ENCODE measurements around the gene HNRNPF. TPM values are rescaled to one million over a fixed set of nuclear protein-coding genes. Genes with fewer than 3 reads are reported as not detected.

HNRNPF gene
- total RNA-seq, 6 donors from 2014 or later = 80.7 to 225 (median 177) TPM

DNA sequence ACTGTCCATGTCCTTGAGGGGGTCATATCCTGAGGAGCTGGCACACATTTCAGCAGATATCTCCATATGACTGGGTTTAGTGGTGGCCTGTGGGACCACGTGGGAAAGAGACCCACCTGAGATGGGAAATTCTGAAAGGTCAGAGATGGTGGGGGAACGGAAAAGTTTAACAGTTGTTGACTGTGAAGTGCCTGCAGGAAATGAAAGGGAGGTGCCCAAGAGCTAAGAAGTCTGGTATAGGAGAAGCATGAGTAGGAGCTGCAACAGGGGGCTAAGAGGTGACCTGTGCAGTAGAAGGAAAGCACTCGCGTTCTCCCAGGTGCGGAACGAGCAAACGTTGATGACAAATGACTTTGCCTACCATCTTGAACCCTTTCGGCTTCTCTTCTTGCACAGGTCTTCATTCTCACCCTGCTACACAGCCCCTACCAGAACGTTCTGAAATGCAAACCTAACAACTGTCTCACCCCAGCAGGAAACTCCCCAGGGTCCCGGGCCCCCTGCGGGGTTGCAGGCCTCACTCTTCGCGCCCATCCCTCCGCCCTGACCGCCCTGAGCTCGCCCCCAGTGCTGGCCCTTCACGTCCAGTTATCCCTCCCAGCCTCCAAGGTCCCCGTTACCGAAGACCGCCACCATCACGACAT lies 47.3 kb downstream of the HNRNPF start:
- ATAC-seq (ENCODE audit: low FRiP score in 2 of 2) (no peak), DNase-seq (no peak)
- peak overlapping the region; percentile 39 to 68 (median 61) for H3K4me3 ChIP-seq
- H3K4me1 ChIP-seq = peaks cover 3 to 13% (median 10%) of the 10 kb centered on the region in 4 donors
- H3K27ac ChIP-seq = peak overlapping the region; percentile 77 to 88 (median 82)
- no peaks in the 10 kb centered on the region for H3K36me3 ChIP-seq
- H3K27me3 ChIP-seq = no peaks in the 10 kb centered on the region
- no peaks in the 10 kb centered on the region for H3K9me3 ChIP-seq
- WGBS, 2 donors = 11 to 25% methylated on average over 18 to 21 of the region's 21 CpGs
- TF ChIP-seq, protein P1, sequence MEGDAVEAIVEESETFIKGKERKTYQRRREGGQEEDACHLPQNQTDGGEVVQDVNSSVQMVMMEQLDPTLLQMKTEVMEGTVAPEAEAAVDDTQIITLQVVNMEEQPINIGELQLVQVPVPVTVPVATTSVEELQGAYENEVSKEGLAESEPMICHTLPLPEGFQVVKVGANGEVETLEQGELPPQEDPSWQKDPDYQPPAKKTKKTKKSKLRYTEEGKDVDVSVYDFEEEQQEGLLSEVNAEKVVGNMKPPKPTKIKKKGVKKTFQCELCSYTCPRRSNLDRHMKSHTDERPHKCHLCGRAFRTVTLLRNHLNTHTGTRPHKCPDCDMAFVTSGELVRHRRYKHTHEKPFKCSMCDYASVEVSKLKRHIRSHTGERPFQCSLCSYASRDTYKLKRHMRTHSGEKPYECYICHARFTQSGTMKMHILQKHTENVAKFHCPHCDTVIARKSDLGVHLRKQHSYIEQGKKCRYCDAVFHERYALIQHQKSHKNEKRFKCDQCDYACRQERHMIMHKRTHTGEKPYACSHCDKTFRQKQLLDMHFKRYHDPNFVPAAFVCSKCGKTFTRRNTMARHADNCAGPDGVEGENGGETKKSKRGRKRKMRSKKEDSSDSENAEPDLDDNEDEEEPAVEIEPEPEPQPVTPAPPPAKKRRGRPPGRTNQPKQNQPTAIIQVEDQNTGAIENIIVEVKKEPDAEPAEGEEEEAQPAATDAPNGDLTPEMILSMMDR (IDR thresholded peaks at IDR 0.05) = no peak
- TF ChIP-seq POLR2A (IDR thresholded peaks at IDR 0.05) (peak in 1 of 4 donors; percentile 31), EP300 (IDR thresholded peaks at IDR 0.05) (no peak), POLR2AphosphoS5 (IDR thresholded peaks at IDR 0.05) (no peak)

DNA sequence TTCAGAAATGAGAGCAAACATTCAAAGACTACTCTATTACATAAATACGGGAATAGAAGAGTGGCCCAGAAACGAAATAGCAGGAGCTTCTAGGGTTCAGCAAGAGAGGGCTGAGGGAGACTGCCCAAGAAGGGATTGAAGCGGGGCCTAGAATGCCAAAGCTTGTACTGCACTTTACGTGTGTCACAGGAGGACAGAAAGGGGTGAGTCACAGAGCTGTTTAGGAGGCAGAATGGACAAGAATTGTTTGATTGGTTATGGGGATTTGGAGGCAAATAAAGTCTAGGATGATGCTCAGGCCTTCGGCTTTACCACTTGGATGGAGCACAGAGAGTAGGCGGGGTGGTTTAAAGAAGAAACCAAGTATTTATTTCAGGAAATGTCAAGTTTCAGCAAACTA lies 48.9 kb downstream of the HNRNPF start:
- Histone ChIP-seq H3K36me3 (no peaks in the 10 kb centered on the region), H3K4me1 (peaks cover 3 to 13% (median 10%) of the 10 kb centered on the region in 4 donors), H3K4me3 (no peak overlapping the region), H3K9me3 (no peaks in the 10 kb centered on the region), H3K27ac (no peak overlapping the region), H3K27me3 (no peaks in the 10 kb centered on the region)
- ATAC-seq (ENCODE audit: low FRiP score in 2 of 2) (no peak), DNase-seq (no peak)
- 85 to 88% methylated on average over 6 of the region's 6 CpGs for WGBS, 2 donors
- TF ChIP-seq POLR2A (IDR thresholded peaks at IDR 0.05) (no peak), POLR2AphosphoS5 (IDR thresholded peaks at IDR 0.05) (no peak), EP300 (IDR thresholded peaks at IDR 0.05) (no peak)
- TF ChIP-seq, protein P1 (IDR thresholded peaks at IDR 0.05) = no peak

DNA sequence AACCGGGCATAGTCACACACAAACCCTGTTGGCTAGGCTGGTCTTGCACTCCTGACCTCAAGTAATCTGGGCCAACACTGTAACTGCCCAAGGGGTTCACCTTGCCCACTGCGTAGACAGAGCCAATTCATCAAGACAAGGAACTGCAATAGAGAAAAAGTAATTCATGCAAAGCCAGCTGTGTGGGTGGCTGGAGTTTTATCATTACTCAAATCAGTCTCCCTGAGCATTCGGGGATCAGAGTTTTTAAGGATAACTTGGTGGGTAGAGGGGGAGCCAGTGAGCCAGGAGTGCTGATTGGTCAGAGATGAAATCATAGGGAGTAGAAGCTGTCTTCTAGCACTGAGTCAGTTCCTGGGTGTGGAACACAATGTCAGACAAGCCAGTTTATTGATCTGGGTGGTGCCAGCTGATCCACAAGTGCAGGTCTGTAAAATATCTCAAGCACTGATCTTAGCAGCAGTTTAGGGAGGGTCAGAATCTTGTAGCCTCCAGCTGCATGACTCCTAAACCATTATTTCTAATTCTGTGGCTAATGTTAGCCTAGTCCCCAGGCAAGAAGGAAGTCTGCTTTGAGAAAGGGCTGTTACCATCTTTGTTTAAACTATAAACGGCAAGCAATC lies 53.1 kb downstream of the HNRNPF start:
- 80 to 84% methylated on average over 4 of the region's 4 CpGs for WGBS, 2 donors
- Histone ChIP-seq H3K27ac (no peak overlapping the region), H3K9me3 (no peaks in the 10 kb centered on the region), H3K4me1 (peaks cover 0 to 3% (median under 1%) of the 10 kb centered on the region in 4 donors), H3K4me3 (no peak overlapping the region), H3K36me3 (no peaks in the 10 kb centered on the region), H3K27me3 (peaks cover 0 to under 1% (median 0%) of the 10 kb centered on the region in 4 donors)
- DNase-seq = no peak
- ATAC-seq (ENCODE audit: low FRiP score in 2 of 2) = peak in 1 of 2 donors; percentile 59
- TF ChIP-seq POLR2A (IDR thresholded peaks at IDR 0.05) = no peak
- TF ChIP-seq EP300 (IDR thresholded peaks at IDR 0.05) = no peak
- no peak for TF ChIP-seq POLR2AphosphoS5 (IDR thresholded peaks at IDR 0.05)
- TF ChIP-seq, protein P1 (IDR thresholded peaks at IDR 0.05) = no peak

DNA sequence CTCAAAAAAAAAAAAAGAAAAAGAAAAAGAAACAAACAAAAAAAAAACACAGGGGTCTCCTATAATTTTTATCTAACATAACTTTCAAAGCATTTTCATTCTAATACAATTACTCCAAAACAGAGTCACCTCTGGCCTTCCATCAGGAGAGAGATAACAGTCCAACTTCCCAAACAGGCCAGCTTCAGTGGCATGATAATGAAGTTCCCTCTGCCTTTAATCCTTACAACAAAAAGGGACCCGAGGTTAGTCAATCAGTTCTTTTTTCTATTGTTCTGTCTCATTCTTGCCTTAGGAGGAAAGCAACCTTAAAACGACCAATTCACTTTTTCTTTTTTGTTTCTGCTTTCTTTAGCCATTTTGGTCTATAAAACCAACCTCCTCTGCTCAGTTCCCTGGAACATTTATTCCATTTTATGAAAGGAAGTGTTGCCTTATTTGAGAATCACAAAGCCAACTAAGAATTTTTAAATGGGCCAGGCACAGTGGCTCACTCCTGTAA lies 54.1 kb downstream of the HNRNPF start:
- no peak for ATAC-seq (ENCODE audit: low FRiP score in 2 of 2)
- Histone ChIP-seq H3K9me3 (no peaks in the 10 kb centered on the region), H3K27ac (no peak overlapping the region), H3K4me3 (no peak overlapping the region), H3K36me3 (no peaks in the 10 kb centered on the region), H3K27me3 (peaks cover 0 to 5% (median 0%) of the 10 kb centered on the region in 4 donors), H3K4me1 (peaks cover 0 to 8% (median 2%) of the 10 kb centered on the region in 4 donors)
- no peak for DNase-seq
- TF ChIP-seq POLR2A (IDR thresholded peaks at IDR 0.05) (no peak), POLR2AphosphoS5 (IDR thresholded peaks at IDR 0.05) (no peak), EP300 (IDR thresholded peaks at IDR 0.05) (no peak)
- TF ChIP-seq, protein P1 (IDR thresholded peaks at IDR 0.05) = no peak
- 20 to 23% methylated on average over 2 of the region's 2 CpGs for WGBS, 2 donors
